ENCODE data around the gene CBLN3.

CBLN3 gene

DNA sequence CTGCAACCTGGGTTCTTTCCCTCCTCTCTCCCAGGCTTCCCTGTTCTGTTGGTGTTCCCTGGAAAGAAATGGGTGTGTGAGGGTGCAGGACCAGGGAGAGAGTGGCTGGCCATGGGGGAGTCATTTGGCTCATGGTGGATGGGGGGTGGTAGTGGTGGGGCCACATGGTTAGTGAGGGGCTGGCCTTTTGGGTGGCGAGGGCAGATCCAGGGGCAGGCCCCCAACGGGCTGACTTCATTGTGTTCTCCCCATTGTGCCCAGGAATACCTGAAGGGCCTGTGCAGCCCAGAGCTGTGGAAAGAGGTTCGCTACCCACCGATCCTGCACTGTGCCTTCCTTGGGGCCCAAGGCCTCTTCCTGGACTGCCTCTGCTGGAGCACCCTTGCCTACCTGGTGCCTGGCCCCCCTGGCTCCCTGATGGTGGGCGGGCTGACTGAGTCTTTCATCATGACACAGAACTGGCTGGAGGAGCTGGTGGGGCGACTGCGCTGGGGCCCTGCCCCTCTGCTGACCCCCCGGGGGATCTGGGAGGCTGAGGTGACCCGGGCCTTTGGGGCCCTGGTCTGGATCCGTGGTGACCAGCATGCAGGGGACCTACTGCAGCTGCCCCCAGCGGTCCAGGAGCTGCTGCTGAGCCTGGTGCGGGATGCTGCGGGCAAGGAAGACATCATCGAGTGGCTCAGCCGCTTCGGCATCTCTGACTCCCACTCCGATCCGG is 21.7 kb downstream of the CBLN3 start:
- Histone ChIP-seq H3K9ac (peak overlapping the region in 2 of 11 experiments; percentile 15; a peak in 1 of 22 replicates), H3K4me1 (peaks cover 0 to 81% (median 62%) of the 10 kb centered on the region in 10 experiments; a peak in 19 of 20 replicates), H3K4me3 (no peak overlapping the region), H3K9me3 (replicated peaks in 1 of 11) (no peaks in the 10 kb centered on the region), H3K27ac (peak overlapping the region in 1 of 11 experiments; percentile 7; a peak in 1 of 22 replicates), H3K36me3 (peaks cover 0 to 70% (median 23%) of the 10 kb centered on the region in 11 experiments; a peak in 17 of 22 replicates), H3K4me2 (peak overlapping the region in 9 of 11 experiments; percentile 37 to 88 (median 71); a peak in 16 of 22 replicates), H4K20me1 (peaks cover 0 to 9% (median 0%) of the 10 kb centered on the region in 11 experiments; a peak in 2 of 22 replicates), H3K27me3 (no peaks in the 10 kb centered on the region)
- no peak for TF ChIP-seq Cebpa-rat (IDR thresholded peaks at IDR 0.05)

DNA sequence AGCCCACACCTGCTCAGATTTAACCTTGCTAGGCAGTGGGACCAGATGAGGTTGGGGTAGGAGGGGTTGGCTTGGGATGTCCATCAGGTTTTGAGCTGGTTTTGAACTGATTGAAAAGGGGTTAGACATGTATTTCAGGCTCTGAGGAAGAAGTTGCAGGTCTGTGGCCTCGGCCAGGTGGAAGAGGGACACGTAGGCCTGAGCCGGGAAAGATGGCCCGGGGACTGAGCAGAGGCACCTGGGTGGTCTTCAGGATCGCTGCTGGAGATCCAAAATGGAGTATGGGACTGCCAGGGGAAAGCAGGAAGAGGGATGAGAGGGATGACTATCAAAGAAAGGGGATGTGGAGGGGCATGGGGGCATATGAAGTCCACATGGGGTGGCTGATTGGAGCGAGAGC is 23.1 kb downstream of the CBLN3 start:
- no peak overlapping the region for H3K9ac ChIP-seq
- peaks cover 0 to 59% (median 22%) of the 10 kb centered on the region in 11 experiments; a peak in 16 of 22 replicates for H3K36me3 ChIP-seq
- H3K4me1 ChIP-seq: peaks cover 0 to 84% (median 70%) of the 10 kb centered on the region in 10 experiments; a peak in 19 of 20 replicates
- H3K9me3 ChIP-seq (replicated peaks in 1 of 11): no peaks in the 10 kb centered on the region
- H3K27me3 ChIP-seq: no peaks in the 10 kb centered on the region
- peaks cover 0 to 9% (median 0%) of the 10 kb centered on the region in 11 experiments; a peak in 4 of 22 replicates for H4K20me1 ChIP-seq
- no peak overlapping the region for H3K4me3 ChIP-seq
- H3K4me2 ChIP-seq: peak overlapping the region in 4 of 11 experiments; percentile 78 to 88 (median 86); a peak in 4 of 22 replicates
- no peak overlapping the region for H3K27ac ChIP-seq
- no peak for TF ChIP-seq Cebpa-rat (IDR thresholded peaks at IDR 0.05)

DNA sequence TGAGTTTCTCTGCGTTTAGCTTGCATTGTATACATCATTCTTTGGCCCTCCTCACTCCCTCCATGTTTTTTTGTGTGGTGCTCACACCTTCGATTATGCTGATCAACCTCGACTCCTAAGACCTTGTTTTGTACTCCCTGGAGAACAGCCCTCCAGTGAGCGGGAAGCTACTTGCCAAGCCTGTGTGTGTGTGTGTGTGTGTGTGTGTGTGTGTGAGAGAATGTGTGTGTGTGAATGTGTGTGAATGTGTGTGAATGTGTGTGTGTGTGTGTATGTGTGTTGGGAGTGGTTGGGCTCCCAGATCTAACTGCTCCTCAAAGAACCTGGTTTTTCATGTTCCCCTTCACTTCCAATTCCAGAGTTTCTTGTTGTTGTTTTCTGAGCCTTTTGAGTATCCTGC is 24.7 kb downstream of the CBLN3 start:
- peaks cover 0 to 7% (median 0%) of the 10 kb centered on the region in 11 experiments; a peak in 3 of 22 replicates for H4K20me1 ChIP-seq
- H3K27ac ChIP-seq: no peak overlapping the region
- peaks cover 0 to 49% (median 22%) of the 10 kb centered on the region in 11 experiments; a peak in 16 of 22 replicates for H3K36me3 ChIP-seq
- TF ChIP-seq Cebpa-rat (IDR thresholded peaks at IDR 0.05): no peak
- no peak overlapping the region for H3K4me3 ChIP-seq
- no peaks in the 10 kb centered on the region for H3K27me3 ChIP-seq
- no peaks in the 10 kb centered on the region for H3K9me3 ChIP-seq (replicated peaks in 1 of 11)
- H3K4me2 ChIP-seq: peak overlapping the region in 3 of 11 experiments; percentile 8 to 49 (median 21); a peak in 4 of 22 replicates
- no peak overlapping the region for H3K9ac ChIP-seq
- peaks cover 13 to 84% (median 72%) of the 10 kb centered on the region in 10 experiments for H3K4me1 ChIP-seq

DNA sequence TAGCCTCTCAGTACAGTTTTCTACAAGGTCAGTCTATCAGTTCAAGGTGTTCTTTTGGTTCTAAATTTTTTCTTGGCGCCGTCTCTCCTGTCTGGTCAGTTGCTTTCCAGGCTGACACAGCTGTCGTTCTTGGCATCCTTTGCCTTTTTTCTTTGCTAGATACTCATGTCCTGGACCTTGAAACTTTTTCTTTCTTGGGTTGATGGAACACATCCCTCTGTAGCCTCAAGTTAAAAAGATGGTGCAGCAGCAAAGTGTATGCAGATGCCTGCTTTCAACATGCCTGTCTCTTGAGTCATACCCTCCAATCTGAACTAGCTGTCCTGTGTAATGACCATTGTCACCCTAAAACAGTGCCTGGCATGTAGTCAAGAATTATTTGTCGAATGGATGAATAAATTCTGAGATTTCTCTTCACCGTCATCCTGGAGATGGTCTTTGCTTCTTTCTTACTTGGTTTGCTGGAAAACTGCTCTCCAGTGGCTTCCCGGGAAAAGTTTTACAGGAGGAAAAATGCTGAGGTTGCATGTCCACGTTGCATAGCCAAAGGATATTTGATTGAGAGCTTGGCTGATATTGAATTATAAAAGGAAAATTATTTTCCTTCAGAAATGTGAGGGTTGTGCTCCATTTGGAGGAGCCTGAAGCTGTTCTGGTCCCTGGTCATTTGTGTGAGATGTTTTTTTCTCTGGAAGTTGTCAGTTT is 26.0 kb downstream of the CBLN3 start:
- Histone ChIP-seq H3K27ac (no peak overlapping the region), H3K36me3 (peaks cover 0 to 47% (median 20%) of the 10 kb centered on the region in 11 experiments; a peak in 16 of 22 replicates), H3K4me1 (peaks cover 22 to 77% (median 66%) of the 10 kb centered on the region in 10 experiments), H4K20me1 (peaks cover 0 to 7% (median 0%) of the 10 kb centered on the region in 11 experiments; a peak in 3 of 22 replicates), H3K4me3 (no peak overlapping the region), H3K9me3 (replicated peaks in 1 of 11) (no peaks in the 10 kb centered on the region), H3K9ac (no peak overlapping the region), H3K27me3 (no peaks in the 10 kb centered on the region), H3K4me2 (peak overlapping the region in 7 of 11 experiments; percentile 9 to 49 (median 30); a peak in 7 of 22 replicates)
- no peak for TF ChIP-seq Cebpa-rat (IDR thresholded peaks at IDR 0.05)

DNA sequence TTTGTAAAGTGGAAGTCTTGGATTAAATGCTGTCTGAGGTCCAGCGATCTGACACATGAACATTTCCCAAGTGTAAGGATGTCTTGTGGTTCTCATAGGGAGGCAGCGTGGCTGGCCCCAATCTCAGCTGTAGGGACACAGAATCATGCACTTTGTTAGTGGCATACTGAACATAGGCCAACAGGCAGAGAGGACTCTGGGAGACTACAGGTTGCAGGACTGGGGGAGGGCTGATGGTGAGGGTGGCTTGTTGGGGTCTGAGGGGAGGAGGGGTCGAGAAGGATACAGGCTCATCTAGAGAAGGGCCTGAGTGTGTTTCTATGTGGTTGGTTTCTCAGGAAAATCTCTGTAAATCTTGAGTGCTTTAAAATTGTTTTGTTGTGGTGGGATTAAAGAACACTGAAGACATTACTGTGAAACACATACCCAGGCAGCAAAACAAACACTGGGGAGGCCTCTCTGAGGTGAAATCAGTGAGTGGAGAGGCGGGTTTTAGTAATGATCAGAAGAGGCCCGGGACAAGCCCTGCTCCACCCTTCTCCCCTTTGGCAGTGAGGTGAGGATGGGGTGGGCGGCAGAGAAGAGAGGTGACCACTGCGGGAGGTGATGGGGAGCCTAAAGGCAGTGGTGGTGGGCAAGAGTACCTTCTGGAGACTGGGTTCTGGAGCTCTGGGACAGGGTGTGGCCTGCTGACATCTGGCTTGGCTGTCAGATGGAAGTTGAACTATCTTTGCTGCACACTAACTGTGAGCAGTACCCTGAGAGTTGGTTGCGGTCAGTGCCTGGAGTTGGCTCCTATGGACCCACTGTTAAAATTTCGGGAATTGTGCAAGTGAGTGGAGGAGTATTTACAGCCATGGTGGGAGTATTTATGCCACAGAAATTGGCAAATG is 27.4 kb downstream of the CBLN3 start:
- H4K20me1 ChIP-seq: peaks cover 0 to 7% (median 0%) of the 10 kb centered on the region in 11 experiments; a peak in 3 of 22 replicates
- H3K36me3 ChIP-seq: peaks cover 0 to 33% (median 10%) of the 10 kb centered on the region in 11 experiments; a peak in 12 of 22 replicates
- no peak overlapping the region for H3K27ac ChIP-seq
- no peak overlapping the region for H3K4me3 ChIP-seq
- H3K4me1 ChIP-seq: peaks cover 36 to 75% (median 63%) of the 10 kb centered on the region in 10 experiments
- H3K9ac ChIP-seq: peak overlapping the region in 3 of 11 experiments; percentile 1 to 31 (median 2); a peak in 2 of 22 replicates
- H3K4me2 ChIP-seq: peak overlapping the region; percentile 43 to 99 (median 96); a peak in 20 of 22 replicates
- no peaks in the 10 kb centered on the region for H3K9me3 ChIP-seq (replicated peaks in 1 of 11)
- TF ChIP-seq Cebpa-rat (IDR thresholded peaks at IDR 0.05): no peak
- no peaks in the 10 kb centered on the region for H3K27me3 ChIP-seq

DNA sequence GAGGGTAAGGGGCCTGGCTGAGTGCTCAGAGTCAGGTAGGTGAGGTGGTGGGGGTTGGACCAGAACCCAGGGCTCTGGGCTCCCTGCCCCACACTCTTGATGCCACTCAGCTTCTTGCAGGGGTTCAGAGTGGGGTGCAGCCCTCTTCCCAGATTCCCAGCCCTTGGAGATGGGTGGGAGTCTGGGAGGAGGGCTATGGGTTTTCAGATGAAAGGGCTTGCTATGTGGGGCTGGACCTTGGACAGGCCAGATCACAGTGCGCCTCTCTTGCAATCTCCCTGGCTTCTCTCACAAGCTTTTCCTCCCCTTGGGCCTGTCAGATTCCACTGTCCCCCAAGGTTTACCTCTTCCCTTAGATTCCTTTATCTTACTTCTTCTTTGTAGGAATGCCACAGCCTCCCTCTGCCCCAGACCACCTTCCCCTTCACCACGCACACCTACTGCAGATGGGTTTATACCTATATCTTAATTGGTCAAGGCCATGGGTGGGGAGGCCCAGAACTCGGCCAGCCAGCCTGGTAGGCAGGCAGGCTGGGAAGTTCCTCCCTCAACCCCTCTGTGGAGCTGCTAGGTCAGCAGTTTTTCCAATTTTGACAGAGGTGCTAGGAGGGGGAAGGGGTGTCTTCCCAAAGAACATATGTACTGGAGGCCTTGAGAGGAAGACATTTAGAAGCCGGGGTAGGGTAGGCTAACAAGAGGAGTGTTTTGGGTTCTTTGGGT is 29.3 kb downstream of the CBLN3 start:
- Histone ChIP-seq H3K4me1 (peaks cover 54 to 87% (median 78%) of the 10 kb centered on the region in 10 experiments), H4K20me1 (peaks cover 0 to 7% (median 0%) of the 10 kb centered on the region in 11 experiments; a peak in 3 of 22 replicates), H3K27ac (peak overlapping the region in 4 of 11 experiments; percentile 58 to 67 (median 66); a peak in 5 of 22 replicates), H3K9ac (peak overlapping the region in 9 of 11 experiments; percentile 67 to 80 (median 74); a peak in 17 of 22 replicates), H3K9me3 (replicated peaks in 1 of 11) (no peaks in the 10 kb centered on the region), H3K27me3 (no peaks in the 10 kb centered on the region), H3K4me3 (peak overlapping the region; percentile 49 to 78 (median 68); a peak in 18 of 20 replicates), H3K4me2 (peak overlapping the region; percentile 92 to 99 (median 96)), H3K36me3 (peaks cover 0 to 15% (median 1%) of the 10 kb centered on the region in 11 experiments; a peak in 7 of 22 replicates)
- TF ChIP-seq Cebpa-rat (IDR thresholded peaks at IDR 0.05): no peak

DNA sequence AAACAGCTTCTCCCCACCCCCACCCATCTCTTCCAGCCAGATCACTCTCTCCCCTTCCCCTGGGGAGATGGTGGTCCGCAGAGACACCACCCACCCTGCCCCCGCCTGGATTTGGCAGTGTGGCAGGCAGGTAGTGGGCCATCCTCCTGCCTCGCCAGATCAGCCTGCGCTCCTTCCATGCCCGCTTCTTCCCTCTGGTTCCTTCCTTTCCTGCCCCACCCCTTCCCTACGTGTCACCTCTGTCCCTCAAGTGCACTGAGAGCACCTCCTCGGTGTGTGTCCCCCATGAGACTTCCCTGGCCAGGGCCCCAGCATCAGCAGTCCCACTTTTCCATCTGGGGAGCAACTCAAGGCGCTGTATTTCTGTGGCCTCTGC is 30.0 kb downstream of the CBLN3 start:
- Histone ChIP-seq H3K4me3 (peak overlapping the region; percentile 49 to 78 (median 68)), H3K9me3 (replicated peaks in 1 of 11) (no peaks in the 10 kb centered on the region), H3K9ac (peak overlapping the region; percentile 67 to 80 (median 74); a peak in 21 of 22 replicates), H3K27me3 (no peaks in the 10 kb centered on the region), H3K4me2 (peak overlapping the region; percentile 92 to 99 (median 96)), H3K4me1 (peaks cover 55 to 83% (median 78%) of the 10 kb centered on the region in 10 experiments), H3K36me3 (peaks cover 0 to 10% (median 0%) of the 10 kb centered on the region in 11 experiments; a peak in 7 of 22 replicates), H4K20me1 (peaks cover 0 to 7% (median 0%) of the 10 kb centered on the region in 11 experiments; a peak in 3 of 22 replicates), H3K27ac (peak overlapping the region in 10 of 11 experiments; percentile 25 to 67 (median 60); a peak in 16 of 22 replicates)
- TF ChIP-seq Cebpa-rat (IDR thresholded peaks at IDR 0.05): no peak

All from BLaER1 treated with 17β-estradiol and CSF1 and Interleukin-3, amounts not matched to agents 10 nM and 100 nM (cell line).